ENCODE data around the gene HPSE.
A peak's percentile ranks its signal among the peaks of the same experiment; 100 is the strongest.

GRCh38 chr4:83362492-83363329 lies 28.1 kb upstream of the HPSE start:
- TF ChIP-seq CTCF (IDR thresholded peaks at IDR 0.05) (peak in 1 of 6 experiments; percentile 48), POLR2A (IDR thresholded peaks at IDR 0.05) (no peak)
